Midbrain (tissue), 1 donor: ENCODE data around the gene CAPRIN1.
"Not testable (repeated sequence)": the region's sequence is repeated elsewhere in the genome, so short reads cannot be mapped to it uniquely, and the experiment has no call there.

Experiments
- DNase-seq: peaks from one replicate; lab custom pipeline; 2025; lab: John Stamatoyannopoulos, UW

The CAPRIN1 gene

GRCh38 chr11:34091825-34092224 lies 40.3 kb downstream of the CAPRIN1 start:
- no peak for DNase-seq

GRCh38 chr11:34094900-34095299 lies 43.4 kb downstream of the CAPRIN1 start:
- not testable (repeated sequence) for DNase-seq

GRCh38 chr11:34098813-34099212 lies 47.3 kb downstream of the CAPRIN1 start:
- DNase-seq, result no peak

- DNase-seq, result no peak
Observed at GRCh38 chr11:34104680-34105078, 53.1 kb downstream of the CAPRIN1 start.

- peak; percentile 95 for DNase-seq
Observed at GRCh38 chr11:34105079-34105956, 53.8 kb downstream of the CAPRIN1 start, which contains the start of gene NAT10. NAT10 (plus strand) TSS chr11:34105629; CDS start chr11:34108226, 2,597 bp downstream.

- DNase-seq, result no peak
Observed at GRCh38 chr11:34105957-34106504, 54.5 kb downstream of the CAPRIN1 start.

- no peak for DNase-seq
Observed at GRCh38 chr11:34111722-34112270, 60.3 kb downstream of the CAPRIN1 start.

GRCh38 chr11:34114014-34114413 lies 62.5 kb downstream of the CAPRIN1 start:
- DNase-seq, result no peak

GRCh38 chr11:34114471-34114870 lies 62.9 kb downstream of the CAPRIN1 start:
- no peak for DNase-seq

- DNase-seq, result no peak
Observed at GRCh38 chr11:34120651-34121050, 69.1 kb downstream of the CAPRIN1 start.

GRCh38 chr11:34124885-34125668 lies 73.5 kb downstream of the CAPRIN1 start:
- DNase-seq, result no peak

GRCh38 chr11:34126959-34127848 lies 75.7 kb downstream of the CAPRIN1 start:
- no peak for DNase-seq

- no peak for DNase-seq
Observed at GRCh38 chr11:34128824-34129223, 77.3 kb downstream of the CAPRIN1 start.

- no peak for DNase-seq
Observed at GRCh38 chr11:34132261-34132965, 80.9 kb downstream of the CAPRIN1 start.

GRCh38 chr11:34134765-34135164 lies 83.2 kb downstream of the CAPRIN1 start:
- DNase-seq, result no peak

GRCh38 chr11:34135439-34135838 lies 83.9 kb downstream of the CAPRIN1 start:
- no peak for DNase-seq

GRCh38 chr11:34136420-34136819 lies 84.9 kb downstream of the CAPRIN1 start:
- DNase-seq, result no peak

- DNase-seq, result no peak
Observed at GRCh38 chr11:34139346-34139745, 87.8 kb downstream of the CAPRIN1 start.

GRCh38 chr11:34140149-34140548 lies 88.6 kb downstream of the CAPRIN1 start:
- no peak for DNase-seq

GRCh38 chr11:34143048-34143447 lies 91.5 kb downstream of the CAPRIN1 start:
- no peak for DNase-seq

GRCh38 chr11:34145073-34145472 lies 93.5 kb downstream of the CAPRIN1 start:
- no peak for DNase-seq
